GM21423 (cell line): ENCODE data around the gene CELF1.
A peak's percentile ranks its signal among the peaks of the same experiment; 100 is the strongest.

Experiments
- ATAC-seq: cut with Tn5 transposase; IDR thresholded peaks from one replicate; pipeline ENCODE4 v1.9.1; 2021; ENCODE audit warnings: mild to moderate bottlenecking, moderate library complexity; ENCODE audit not compliant: unreplicated experiment

Gene CELF1

GRCh38 chr11:47552566-47553405 lies at the start of gene CELF1:
TSS of gene CELF1 (minus strand) at chr11:47553132. CDS start at chr11:47499523, 53,609 bp downstream.
- peak; percentile 94 for ATAC-seq

- no peak for ATAC-seq
Observed at GRCh38 chr11:47599902-47600301, 47.0 kb upstream of the CELF1 start.

GRCh38 chr11:47595967-47596366 lies 43.0 kb upstream of the CELF1 start:
- no peak for ATAC-seq

DNA sequence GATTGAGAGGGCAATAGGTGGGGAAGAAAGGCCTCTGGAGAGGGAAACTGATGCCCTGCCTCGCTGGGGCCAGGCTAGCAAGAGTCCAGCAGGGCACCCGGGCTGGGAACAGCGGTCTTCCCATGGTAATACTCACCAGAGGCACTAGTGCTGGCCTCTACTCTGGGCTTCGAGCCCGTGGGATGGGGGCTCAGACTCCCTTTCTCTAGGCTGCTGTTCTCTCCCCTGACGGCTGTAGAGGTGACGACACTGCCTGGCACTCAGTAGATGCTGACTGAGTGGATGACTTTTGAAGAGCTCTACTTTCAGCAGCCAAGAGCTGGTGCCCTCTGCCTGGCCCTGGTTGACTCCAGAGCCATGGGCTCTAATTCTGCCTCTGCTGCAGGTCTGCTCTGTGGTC lies 42.1 kb upstream of the CELF1 start:
- no peak for ATAC-seq

DNA sequence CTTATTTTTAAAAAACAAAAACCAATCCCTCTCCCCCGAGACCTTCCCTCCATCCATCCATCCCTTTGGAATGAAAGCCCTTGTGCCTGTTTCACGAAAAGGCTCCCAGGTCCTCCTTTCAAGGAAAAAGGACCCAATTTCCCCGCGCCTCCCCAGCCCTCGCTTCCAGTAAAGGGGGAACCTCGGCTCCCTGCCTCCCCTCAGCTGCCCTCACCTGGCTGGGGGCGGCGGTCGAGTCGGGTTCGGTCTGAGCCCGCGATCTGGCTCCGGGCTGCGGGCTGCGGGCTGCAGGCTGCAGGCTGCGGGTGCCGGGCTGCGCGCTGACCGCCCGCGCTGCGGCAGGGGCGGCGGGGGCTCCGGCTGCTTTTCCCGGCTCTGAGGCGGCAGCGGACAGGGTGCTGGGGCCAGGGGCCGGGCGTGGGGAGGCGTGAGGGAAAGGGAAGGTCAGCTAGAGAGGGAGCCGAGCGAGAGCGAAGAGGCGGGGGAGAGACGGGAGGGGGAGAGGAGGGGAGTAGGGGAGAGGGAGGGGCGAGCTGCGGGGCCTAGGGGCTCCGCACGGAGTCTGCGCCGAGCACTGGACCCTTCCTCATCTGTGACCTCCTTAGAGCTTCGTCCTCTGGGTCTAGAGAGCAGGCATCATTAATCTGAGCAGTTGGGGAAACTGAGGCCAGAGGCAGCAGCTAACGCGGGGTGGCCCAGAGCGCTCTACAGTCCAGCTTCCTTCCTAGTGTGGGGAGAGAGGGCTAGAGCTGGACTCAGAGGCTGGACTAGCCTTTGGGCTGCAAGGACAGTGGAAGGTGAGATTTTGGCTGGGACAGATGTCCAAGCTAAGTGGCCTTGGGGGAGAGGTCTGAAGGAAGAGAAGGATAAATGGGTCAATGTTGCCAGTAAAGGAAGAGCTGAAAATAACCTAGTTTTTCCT lies 41.3 kb upstream of the CELF1 start, which contains the start of gene C1QTNF4:
TSS of gene C1QTNF4 (minus strand) at position 478 of the 922 bp plus-strand sequence. CDS start 3,601 bp downstream, outside the sequence.
- no peak for ATAC-seq

- ATAC-seq, result no peak
Observed at GRCh38 chr11:47593492-47593933, 40.6 kb upstream of the CELF1 start.

DNA sequence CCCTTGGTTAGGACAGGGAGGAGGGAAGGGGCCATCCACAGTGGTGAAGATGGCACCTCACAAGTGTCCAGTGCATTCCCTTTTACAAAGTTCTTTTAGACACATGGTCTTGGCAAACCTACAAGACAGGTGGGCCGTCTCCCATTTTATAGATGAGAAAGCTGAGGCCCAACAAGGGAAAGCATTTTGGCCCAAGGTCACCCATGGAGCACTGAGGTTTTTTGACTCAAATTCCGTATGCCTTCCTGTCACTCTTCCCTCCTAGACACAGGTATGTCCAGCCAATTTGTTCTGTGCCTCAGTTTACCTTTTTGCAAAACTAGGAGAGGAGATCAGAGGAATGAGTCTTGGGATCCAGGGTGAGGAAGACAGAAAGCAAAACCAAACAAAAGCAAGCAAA lies 40.0 kb upstream of the CELF1 start:
- ATAC-seq, result no peak

GRCh38 chr11:47592251-47592650 lies 39.3 kb upstream of the CELF1 start:
- no peak for ATAC-seq

DNA sequence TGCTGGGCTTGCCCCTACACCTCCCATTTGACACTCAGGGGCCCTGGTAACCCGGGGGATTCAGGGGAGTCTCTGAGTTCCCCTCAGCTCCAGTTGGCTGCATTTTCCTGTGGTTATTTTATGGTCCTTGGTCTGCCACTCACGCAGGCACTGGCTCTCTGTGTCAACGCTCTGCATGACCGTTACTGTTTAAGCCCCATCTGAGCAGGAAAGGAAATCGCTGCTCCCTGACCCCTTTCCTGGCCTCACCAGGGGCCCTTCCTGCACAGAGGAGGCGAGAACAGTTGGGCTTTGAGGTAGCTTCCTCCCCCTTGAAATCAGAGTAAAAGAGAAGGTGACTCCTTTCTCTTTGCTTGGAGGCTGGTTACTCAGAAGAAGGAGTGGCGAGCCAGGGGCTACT lies 38.8 kb upstream of the CELF1 start:
- peak; percentile 43 for ATAC-seq

- no peak for ATAC-seq
Observed at GRCh38 chr11:47589977-47590861, 37.3 kb upstream of the CELF1 start.

DNA sequence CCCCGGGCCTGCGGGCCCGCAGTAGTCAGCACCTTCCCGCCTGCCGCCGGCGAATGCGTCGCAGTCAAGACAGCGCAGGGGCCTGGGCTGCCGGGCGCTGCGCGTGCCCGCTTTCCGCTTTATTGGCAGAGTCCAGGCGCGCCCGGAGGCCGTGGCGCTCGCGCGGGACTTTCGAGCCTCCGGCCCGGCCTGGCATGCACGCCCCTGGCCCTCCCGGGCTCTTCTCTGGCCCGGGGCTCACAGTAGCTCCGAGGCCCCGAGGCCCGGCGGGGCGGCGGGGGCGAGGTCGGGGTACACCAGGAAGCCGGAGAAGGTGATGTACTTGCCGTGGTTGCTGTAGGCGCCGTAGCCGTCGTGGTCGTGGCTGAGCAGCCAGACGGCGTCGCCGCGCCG lies 36.6 kb upstream of the CELF1 start:
- no peak for ATAC-seq

GRCh38 chr11:47589118-47589517 lies 36.2 kb upstream of the CELF1 start:
- no peak for ATAC-seq

DNA sequence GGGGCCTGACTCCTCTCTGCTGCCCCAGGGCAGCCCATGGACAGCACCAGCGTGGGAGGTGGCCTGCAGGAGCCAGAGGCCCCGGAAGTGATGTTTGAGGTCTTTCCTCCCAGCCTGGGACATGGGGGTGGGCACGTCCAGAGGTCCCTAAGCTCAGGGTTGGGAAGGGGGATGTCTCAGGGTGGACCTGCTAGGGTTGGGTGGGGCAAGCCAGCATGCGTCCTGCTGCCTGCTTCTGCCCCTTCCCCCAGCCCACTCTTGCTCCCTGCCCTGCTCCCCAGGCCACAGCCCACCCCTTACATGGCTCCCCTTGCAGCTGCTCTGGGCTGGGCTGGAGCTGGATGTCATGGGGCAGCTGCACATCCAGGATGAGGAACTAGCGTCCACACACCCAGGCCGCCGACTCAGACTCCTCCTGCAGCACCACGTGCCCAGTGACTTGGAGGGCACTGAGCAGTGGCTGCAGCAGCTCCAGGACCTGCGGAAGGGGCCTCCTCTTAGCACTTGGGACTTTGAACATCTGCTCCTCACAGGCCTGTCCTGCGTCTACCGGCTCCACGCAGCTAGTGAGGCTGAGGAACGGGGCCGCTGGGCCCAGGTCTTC lies 34.9 kb upstream of the CELF1 start:
- no peak for ATAC-seq

DNA sequence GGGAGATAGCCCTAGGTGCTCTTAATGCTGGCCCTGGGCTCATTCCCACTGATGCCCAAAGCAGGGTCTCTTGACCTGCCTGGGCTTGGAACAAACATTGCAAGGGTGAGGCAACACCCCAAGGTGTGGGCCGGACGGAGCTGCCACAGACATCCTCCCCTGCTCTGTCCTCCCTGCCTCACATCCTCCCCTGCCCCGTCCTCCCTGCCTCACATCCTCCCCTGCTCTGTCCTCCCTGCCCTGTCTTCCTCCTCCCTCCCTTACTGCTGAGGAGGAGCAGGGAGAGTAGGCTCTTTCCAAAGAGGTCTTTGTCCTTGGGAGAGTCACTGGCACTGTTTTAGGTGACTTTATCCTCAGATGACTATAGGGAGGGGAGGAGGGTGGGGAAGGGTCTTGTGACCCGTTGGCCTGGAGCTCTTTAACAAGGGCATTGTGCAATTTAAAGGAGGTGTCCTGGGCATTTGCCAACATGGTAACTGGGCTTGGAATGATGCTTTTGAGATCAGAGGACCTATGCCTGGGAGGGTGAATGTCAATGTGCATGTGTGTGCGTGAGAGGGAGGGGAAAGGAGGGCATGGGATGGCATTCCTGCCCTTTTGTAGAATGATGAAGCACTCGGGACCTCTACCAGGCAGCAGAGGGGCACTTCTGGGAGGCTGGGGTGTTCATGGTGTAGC lies 34.2 kb upstream of the CELF1 start:
- no peak for ATAC-seq

- no peak for ATAC-seq
Observed at GRCh38 chr11:47586098-47586855, 33.3 kb upstream of the CELF1 start, which contains the start of gene FAM180B. TSS of gene FAM180B (plus strand) at chr11:47586678. CDS start at chr11:47586769, 91 bp downstream.

GRCh38 chr11:47583844-47584243 lies 30.9 kb upstream of the CELF1 start:
- no peak for ATAC-seq

GRCh38 chr11:47578524-47579494 lies 25.9 kb upstream of the CELF1 start, which contains the start of the genes KBTBD4 and NDUFS3:
TSS of gene KBTBD4 (minus strand) at chr11:47578970. CDS start at chr11:47578951, 19 bp downstream.
TSS of gene NDUFS3 (plus strand) at chr11:47579074. CDS start at chr11:47579092, 18 bp downstream.
- peak; percentile 92 for ATAC-seq
